ENCODE data around the gene EML1. TPM values are rescaled to one million over a fixed set of nuclear protein-coding genes. Genes with fewer than 3 reads are reported as not detected.

EML1 gene
- total RNA-seq, 2 donors from 2014 or later = 55.1 to 66.5 TPM

DNA sequence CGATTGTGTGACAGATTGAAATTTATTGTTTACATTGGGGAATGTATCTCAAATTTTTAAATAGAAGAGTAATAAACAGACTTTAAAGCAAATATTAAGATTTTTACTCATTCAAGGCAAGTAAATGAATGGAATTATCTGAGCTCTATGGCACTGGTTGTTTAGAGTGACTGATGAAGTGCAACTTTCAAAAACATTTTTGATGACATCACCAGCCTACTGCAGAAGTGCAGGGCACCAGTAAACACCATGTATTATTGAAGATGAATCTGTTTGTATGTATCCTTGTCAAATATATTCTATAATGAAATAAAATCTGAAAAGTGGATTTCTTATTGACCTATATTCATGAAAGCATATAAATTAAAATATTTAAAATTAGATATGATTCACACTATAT is 148.0 kb downstream of the EML1 start:
- H3K36me3 ChIP-seq = peaks cover 30% of the 10 kb centered on the region
- no peak for DNase-seq (ENCODE audit: low spot score)
- TF ChIP-seq, protein P1, sequence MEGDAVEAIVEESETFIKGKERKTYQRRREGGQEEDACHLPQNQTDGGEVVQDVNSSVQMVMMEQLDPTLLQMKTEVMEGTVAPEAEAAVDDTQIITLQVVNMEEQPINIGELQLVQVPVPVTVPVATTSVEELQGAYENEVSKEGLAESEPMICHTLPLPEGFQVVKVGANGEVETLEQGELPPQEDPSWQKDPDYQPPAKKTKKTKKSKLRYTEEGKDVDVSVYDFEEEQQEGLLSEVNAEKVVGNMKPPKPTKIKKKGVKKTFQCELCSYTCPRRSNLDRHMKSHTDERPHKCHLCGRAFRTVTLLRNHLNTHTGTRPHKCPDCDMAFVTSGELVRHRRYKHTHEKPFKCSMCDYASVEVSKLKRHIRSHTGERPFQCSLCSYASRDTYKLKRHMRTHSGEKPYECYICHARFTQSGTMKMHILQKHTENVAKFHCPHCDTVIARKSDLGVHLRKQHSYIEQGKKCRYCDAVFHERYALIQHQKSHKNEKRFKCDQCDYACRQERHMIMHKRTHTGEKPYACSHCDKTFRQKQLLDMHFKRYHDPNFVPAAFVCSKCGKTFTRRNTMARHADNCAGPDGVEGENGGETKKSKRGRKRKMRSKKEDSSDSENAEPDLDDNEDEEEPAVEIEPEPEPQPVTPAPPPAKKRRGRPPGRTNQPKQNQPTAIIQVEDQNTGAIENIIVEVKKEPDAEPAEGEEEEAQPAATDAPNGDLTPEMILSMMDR (IDR thresholded peaks at IDR 0.05) = no peak

DNA sequence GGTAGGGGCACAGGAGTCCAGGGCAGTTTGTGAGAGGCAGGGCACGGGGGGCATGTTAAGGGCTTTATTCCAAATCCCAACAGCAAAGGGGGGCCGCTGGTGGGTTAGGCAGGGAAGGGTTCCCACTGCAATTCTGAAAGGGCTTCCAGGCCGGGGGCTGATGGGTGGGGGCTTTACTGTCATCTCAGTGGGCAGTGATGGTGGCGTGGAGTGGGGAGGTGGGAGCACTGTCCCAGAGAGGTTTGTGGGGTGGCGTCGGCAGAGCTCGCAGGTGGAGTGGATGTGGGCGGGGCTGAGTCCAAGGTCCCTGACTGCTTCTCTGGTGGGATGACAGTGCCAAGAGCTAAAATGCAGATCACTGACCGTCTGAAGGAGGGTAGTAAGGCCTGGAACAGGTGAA is 150.4 kb downstream of the EML1 start:
- DNase-seq (ENCODE audit: low spot score) = no peak
- TF ChIP-seq, protein P1 (IDR thresholded peaks at IDR 0.05) = no peak
- no peak for ATAC-seq (ENCODE audit: insufficient number of reproducible peaks, low FRiP score, low read depth)
- Histone ChIP-seq H3K36me3 (peaks cover 19% of the 10 kb centered on the region), H3K27me3 (replicated peaks; ENCODE audit: insufficient read depth) (no peaks in the 10 kb centered on the region), H3K9me3 (no peaks in the 10 kb centered on the region), H3K4me1 (ENCODE audit: control insufficient read depth in 1 of 2, low read depth in 2 of 2) (peaks cover 0 to 2% of the 10 kb centered on the region in 2 donors), H3K27ac (no peak overlapping the region), H3K4me3 (no peak overlapping the region)

More for the DNA sequence above, 148.0 kb downstream of the EML1 start:
- Histone ChIP-seq H3K27ac (no peak overlapping the region), H3K27me3 (replicated peaks; ENCODE audit: insufficient read depth) (no peaks in the 10 kb centered on the region), H3K4me1 (ENCODE audit: control insufficient read depth in 1 of 2, low read depth in 2 of 2) (no peaks in the 10 kb centered on the region), H3K9me3 (no peaks in the 10 kb centered on the region), H3K4me3 (no peak overlapping the region)
- ATAC-seq (ENCODE audit: insufficient number of reproducible peaks, low FRiP score, low read depth) = no peak

DNA sequence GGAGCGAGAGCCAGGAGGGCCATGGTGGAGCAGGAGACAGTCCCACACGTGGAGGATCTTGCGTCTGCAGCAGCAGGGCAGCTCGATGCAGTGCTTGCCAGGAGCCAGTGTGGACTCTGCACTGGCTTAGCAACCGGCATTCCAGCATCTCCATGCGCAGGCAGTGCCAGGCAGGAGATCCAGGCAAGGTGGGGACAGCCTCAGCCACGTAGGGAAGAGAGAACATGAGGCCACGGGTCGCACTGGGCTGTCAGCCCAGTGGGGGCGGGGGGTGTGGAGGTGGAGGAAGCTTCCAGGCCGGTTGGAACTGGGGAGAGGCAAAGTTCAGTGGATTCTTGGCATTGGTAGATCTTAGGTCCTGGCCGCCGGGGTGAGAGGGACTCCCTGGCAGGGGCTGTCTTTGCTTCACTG is 151.0 kb downstream of the EML1 start:
- no peak overlapping the region for H3K27ac ChIP-seq
- no peak overlapping the region for H3K4me3 ChIP-seq
- no peak for ATAC-seq (ENCODE audit: insufficient number of reproducible peaks, low FRiP score, low read depth)
- no peak for DNase-seq (ENCODE audit: low spot score)
- no peaks in the 10 kb centered on the region for H3K27me3 ChIP-seq (replicated peaks; ENCODE audit: insufficient read depth)
- H3K4me1 ChIP-seq (ENCODE audit: control insufficient read depth in 1 of 2, low read depth in 2 of 2) = peaks cover 0 to 2% of the 10 kb centered on the region in 2 donors
- TF ChIP-seq, protein P1 (IDR thresholded peaks at IDR 0.05) = no peak
- H3K9me3 ChIP-seq = no peaks in the 10 kb centered on the region
- H3K36me3 ChIP-seq = peaks cover 14% of the 10 kb centered on the region

DNA sequence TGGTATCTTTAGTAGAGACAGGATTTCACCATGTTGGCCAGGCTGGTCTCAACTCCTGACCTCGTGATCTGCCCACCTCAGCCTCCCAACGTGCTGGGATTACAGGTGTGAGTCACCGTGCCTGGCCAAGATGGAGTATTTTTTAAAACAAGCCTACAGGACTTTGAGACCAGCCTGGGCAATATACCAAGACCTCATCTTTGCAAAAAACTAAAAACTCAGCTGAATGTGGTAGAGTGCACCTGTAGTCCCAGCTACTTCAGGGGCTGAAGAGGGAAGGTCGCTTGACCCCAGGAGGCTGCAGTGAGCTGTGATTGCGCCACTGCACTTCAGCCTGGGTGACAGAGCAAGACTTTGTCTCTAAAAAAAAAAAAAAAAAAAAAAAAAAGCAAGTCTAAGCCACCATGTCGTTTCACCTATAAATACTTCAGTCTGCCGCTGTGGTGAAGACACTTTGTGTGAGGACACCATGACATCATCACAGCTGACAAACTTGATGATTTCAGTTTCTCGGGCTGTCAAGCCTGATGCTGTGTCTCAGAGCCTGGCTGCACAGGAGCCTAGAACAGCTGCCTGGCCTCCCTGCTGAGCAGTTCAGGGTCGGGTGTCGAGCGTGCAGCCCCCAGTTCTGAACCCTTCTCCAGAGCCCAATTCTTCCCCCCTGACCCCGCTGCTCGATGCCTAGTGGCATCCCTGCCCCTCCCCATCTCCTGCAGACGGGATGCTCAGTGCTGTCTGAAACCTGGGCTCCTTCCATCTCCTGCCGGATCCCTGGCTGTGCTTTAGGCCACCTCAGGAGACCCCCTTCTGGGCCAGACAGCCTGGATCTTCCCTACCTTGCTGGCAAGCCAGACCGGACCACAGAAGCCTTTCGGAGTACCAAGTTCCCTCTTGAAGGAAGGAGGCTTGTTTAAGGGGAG is 152.8 kb downstream of the EML1 start:
- Histone ChIP-seq H3K9me3 (no peaks in the 10 kb centered on the region), H3K27ac (no peak overlapping the region), H3K4me1 (ENCODE audit: control insufficient read depth in 1 of 2, low read depth in 2 of 2) (peaks cover 0 to 2% of the 10 kb centered on the region in 2 donors), H3K36me3 (peaks cover 8% of the 10 kb centered on the region), H3K4me3 (peak overlapping the region; percentile 30), H3K27me3 (replicated peaks; ENCODE audit: insufficient read depth) (no peaks in the 10 kb centered on the region)
- no peak for ATAC-seq (ENCODE audit: insufficient number of reproducible peaks, low FRiP score, low read depth)
- DNase-seq (ENCODE audit: low spot score) = no peak
- TF ChIP-seq, protein P1 (IDR thresholded peaks at IDR 0.05) = no peak

DNA sequence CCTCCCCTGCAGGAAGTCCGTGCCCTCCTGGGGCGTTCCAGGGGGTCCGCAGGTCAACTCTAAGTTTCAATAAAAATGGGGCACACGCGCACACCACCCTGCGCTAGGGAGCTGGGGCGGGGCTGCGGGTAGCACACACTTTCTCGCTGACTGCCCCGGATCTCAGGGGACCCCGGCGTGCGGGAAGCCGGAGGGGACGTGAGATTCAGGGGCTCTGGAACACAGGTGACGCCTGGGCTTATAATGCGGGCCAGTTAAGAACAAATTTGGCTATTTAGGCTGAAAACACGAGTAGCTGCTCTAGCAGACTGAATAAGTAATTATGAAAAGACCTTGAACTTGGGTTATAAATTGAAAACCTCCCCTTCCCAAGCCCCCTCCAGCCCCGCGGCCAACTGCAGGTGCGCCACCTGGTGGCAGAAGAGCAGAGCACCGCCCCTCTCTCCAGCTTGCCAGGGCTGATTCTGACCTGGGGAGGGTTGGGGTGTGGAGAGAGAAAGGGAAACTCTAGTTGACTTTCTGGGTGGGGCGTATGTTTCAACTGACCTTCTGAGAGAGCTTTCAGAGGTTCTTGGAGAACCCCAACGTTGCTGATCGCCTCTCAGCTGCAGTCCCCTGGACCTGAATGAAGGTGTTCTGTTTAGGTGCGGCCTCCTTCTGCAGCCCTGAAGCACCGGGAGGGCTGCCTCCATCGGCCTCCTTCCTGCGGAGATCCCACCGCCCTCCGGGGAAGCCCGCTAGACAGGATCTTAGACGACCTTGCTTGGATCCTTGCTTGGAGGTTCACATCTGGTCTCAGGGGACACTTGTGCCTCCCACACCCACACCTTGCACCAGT is 153.7 kb downstream of the EML1 start:
- peaks cover 0 to 2% of the 10 kb centered on the region in 2 donors for H3K4me1 ChIP-seq (ENCODE audit: control insufficient read depth in 1 of 2, low read depth in 2 of 2)
- peak overlapping the region; percentile 30 for H3K4me3 ChIP-seq
- DNase-seq (ENCODE audit: low spot score) = no peak
- TF ChIP-seq, protein P1 (IDR thresholded peaks at IDR 0.05) = peak; percentile 81
- no peaks in the 10 kb centered on the region for H3K27me3 ChIP-seq (replicated peaks; ENCODE audit: insufficient read depth)
- H3K36me3 ChIP-seq = peaks cover 8% of the 10 kb centered on the region
- no peaks in the 10 kb centered on the region for H3K9me3 ChIP-seq
- ATAC-seq (ENCODE audit: insufficient number of reproducible peaks, low FRiP score, low read depth) = no peak
- no peak overlapping the region for H3K27ac ChIP-seq

Measured in thoracic aorta (tissue), 2 donors.